HG02571 (cell line): ENCODE data around the gene FAM89A.
A peak's percentile ranks its signal among the peaks of the same experiment; 100 is the strongest.

ENCODE experiments used
- ATAC-seq: cut with Tn5 transposase; IDR thresholded peaks from one replicate; pipeline ENCODE4 v1.9.1; 2021; ENCODE audit warnings: mild to moderate bottlenecking, moderate library complexity; ENCODE audit not compliant: unreplicated experiment

Gene FAM89A

DNA sequence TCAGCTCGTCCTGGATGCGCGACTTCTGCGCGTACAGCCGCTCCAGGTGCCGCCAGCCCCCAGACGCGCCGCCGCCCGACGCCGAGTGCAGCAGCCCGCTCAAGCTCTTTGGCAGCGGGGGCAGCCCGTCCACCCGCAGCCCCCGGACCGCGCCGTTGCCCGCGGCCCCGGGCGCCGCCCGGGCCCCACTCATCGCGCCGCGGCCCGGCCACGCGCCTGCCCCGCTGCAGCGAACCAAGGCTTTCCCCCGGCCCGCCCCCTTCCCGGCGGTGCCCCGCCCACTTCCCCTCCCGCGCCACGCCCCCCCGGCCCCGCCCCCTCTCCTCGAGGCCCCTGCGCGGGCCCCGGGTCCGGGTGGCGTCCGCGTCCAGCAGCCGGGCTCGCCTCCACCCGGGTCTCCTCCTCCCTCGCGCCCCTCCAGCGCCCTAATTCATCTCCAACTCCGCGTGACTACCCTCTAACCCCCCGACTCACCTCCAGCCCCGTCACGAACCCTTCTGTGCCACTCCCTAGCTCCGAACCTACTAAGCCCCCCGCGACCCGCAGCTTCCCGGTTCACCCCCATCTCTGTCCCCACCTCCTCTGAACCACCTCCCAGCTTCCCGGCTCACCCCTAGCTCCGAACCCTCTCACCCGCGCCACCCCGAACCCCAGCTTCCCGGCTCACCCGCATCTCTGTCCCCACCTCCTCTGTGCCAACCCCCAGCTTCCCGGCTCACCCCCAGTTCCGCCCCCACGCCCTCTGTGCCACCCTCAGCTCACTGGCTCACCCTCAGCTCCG is at the start of gene FAM89A:
Gene FAM89A (minus strand): TSS at position 236 of the 781 bp plus-strand sequence. CDS start 43 bp downstream, at position 193.
- peak; percentile 64 for ATAC-seq

GRCh38 chr1:231084353-231084752 is 44.3 kb upstream of the FAM89A start:
- ATAC-seq = no peak

DNA sequence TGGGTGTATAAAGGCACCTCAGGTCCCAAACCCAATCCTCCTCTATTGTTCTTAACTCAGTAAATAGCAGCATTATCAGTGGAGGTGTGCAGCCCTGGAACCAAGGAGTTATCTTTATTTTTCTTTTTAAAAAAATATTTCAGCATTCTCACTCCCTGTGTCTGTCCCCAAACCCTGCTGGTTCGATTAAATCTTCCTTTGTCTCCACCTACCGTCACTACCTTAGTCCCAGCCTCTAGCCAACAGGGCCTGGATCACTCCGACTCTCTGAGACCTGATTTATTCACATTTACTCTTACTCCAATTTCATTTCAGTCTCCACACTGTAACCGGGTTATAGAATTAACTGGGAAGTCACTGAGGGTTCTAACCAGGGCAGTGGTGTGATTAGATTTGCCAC is 39.1 kb upstream of the FAM89A start:
- ATAC-seq = no peak

DNA sequence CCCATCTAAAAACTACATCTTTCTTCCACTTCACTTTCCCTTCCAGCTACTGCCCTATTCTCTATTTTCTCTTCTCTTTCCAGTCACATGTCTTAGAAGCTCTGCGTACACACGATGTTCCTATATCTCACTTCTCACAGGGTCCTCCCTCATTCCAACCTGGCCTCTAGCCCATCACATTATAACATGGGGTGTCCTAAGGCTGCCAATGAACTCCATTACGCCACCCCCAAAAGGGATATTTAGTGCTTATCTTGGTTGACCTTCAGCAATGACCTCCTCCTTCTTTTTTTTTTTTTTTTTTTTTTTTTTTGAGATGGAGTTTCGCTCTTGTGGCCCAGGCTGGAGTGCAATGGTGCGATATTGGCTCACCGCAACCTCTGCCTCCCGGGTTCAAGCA is 38.2 kb upstream of the FAM89A start:
- no peak for ATAC-seq

- ATAC-seq = no peak
These were observed 36.7 kb upstream of the FAM89A start for GRCh38 chr1:231076802-231077201.

- no peak for ATAC-seq
These were observed 35.4 kb upstream of the FAM89A start for GRCh38 chr1:231075497-231075896.

- ATAC-seq = no peak
These were observed 35.0 kb upstream of the FAM89A start for GRCh38 chr1:231075020-231075419.

- no peak for ATAC-seq
These were observed 34.0 kb upstream of the FAM89A start for GRCh38 chr1:231074046-231074445.

GRCh38 chr1:231073331-231073730 is 33.3 kb upstream of the FAM89A start:
- no peak for ATAC-seq

DNA sequence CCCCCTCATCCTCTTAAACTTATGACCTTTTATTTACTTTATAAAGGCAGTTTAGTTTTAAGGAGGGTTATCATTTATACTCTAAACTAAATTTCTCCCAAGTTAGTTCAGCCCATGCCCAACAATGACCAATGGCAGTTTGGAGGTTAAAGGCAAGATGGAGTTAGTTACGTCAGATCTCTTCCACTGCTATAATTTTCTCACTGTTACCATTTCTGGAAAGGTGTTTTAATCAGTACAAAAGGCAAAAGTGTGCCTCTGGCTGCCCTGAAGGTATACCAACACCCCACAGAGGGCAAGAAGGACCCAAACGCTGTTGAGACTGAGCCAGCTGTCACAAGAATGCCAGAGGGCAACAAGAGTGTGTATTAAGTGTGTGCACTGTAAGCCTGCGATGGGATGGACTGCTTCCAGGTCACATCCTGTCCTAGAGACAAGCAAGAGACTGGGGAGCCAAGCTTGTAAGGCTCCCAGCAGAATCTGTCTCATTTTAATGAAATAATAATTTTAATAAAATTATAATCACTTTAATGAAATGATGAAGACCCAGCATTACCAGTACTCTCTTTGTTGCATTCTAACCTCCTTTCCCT is 32.5 kb upstream of the FAM89A start:
- ATAC-seq = no peak

DNA sequence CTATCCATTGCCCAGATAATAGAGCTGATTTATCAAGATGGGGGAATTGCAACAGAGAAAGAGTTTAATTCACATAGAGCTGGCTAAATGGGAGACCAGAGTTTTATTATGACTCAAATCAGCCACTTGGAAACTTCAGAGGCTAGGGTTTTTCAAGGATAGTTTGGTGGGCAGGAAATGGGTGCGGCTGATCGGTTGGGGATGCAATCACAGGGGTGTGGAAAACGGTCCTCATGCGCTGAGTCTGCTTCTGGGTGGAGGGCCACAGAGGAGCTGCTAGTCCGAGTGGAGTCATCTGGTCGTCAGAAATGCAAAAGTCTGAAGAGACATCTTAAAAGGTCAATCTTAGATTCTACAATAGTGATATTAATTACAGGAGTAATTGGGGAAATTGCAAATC is 32.0 kb upstream of the FAM89A start:
- no peak for ATAC-seq

- ATAC-seq = no peak
These were observed 30.8 kb upstream of the FAM89A start for GRCh38 chr1:231070758-231071444.

DNA sequence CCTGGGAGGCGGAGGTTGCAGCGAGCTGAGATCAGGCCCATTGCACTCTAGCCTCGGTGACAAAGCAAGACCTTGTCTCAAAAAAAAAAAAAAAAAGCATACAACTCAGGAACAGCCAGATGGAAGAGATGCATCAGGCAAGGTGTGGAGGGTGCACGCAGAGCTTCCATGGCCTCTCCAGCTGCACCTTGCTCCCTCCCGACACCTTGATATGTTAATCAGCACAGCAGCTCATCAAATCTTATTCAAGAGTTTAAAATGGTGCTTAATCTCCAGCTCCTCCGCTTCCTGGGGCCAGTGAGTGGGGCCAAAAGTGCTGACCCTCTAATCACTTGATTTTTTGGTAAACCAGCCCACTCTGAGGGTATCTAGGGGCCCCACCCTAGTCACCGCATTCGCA is 29.3 kb upstream of the FAM89A start:
- ATAC-seq = no peak

GRCh38 chr1:231068762-231069161 is 28.7 kb upstream of the FAM89A start:
- no peak for ATAC-seq

GRCh38 chr1:231065510-231066241 is 25.6 kb upstream of the FAM89A start:
- no peak for ATAC-seq

GRCh38 chr1:231064418-231064817 is 24.4 kb upstream of the FAM89A start:
- ATAC-seq = no peak

DNA sequence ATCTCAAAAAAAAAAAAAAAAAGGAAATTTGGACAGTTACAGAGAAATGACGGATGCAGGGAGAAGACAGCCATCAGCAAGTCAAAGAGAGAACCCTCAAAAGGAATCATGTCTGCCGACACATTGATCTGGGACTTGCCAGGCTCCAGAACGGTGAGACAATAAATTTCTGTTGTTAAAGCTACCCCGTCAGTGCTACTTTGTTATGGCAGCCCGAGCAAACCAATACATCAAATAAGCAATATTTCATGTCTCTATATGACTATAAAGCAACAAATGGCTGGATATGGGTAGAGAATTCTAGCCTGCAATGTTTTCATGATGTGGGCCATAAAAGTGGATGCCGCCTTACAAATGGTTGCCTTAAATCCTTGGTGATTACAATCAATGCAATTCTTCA is 23.3 kb upstream of the FAM89A start:
- no peak for ATAC-seq

GRCh38 chr1:231062500-231063270 is 22.6 kb upstream of the FAM89A start:
- ATAC-seq = no peak

DNA sequence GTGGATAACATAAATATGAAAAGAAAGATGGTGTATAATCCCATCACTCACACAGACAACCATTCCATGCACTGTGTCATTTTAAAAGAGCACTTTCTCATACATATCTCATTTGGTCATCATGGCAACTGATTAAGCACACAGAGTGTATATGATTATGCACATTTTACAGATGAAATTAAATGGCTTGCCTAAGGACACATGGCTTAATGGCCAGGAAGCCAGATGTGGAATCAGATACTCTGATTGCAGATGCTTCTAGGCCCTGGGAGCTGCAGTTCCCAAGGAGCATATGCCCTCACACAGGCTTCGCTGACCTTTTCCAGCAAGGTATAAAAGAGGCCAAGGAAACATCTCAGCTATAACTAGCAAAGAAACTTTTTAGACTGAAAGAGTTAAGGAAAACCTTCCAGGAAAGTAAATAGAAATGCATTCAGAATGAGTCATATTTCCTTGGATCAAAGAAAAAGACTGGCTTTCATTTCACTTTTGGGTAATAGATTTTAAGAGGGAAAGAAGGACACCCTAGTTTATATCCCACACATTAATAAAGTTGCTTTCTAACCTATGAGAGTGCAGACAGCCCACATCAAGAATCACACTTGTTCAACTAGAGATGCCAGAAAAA is 19.6 kb upstream of the FAM89A start:
- no peak for ATAC-seq

GRCh38 chr1:231058416-231059109 is 18.5 kb upstream of the FAM89A start:
- ATAC-seq = no peak
